Karpas-422 (cell line): ENCODE measurements around the gene FMNL2. TPM values are rescaled to one million over a fixed set of nuclear protein-coding genes. Genes with fewer than 3 reads are reported as not detected.

Source experiments
- DNase-seq: peaks from one replicate; pipeline ENCODE4 v3.0.0-alpha.2; 2015
- H2AFZ ChIP-seq: fragments of 200-600 bp; sonication (generic); 2 replicates; pipeline ENCODE4 v1.6.1; 2014; ENCODE audit warnings: antibody characterized with exemption, low read length, mixed read lengths
- H3K27ac ChIP-seq: fragments of 200-600 bp; sonication (generic); 2 replicates; pipeline ENCODE4 v1.5.1; 2014; ENCODE audit warnings: mild to moderate bottlenecking, low read length, moderate library complexity
- H3K27me3 ChIP-seq: fragments of 200-600 bp; sonication (generic); 2 replicates; pipeline ENCODE4 v1.6.1; 2014; ENCODE audit warnings: low read length, mixed read lengths
- H3K36me3 ChIP-seq: fragments of 200-600 bp; sonication (generic); 2 replicates; pipeline ENCODE4 v1.6.1; 2014; ENCODE audit warnings: low read length, mixed read lengths; ENCODE audit not compliant: insufficient read depth
- H3K4me1 ChIP-seq: fragments of 200-600 bp; sonication (generic); 2 replicates; pipeline ENCODE4 v1.6.1; 2014; ENCODE audit warnings: mild to moderate bottlenecking, low read length, mixed read lengths
- H3K4me2 ChIP-seq: fragments of 200-600 bp; sonication (generic); 2 replicates; pipeline ENCODE4 v1.6.1; 2014; ENCODE audit warnings: low read length, low read depth, mild to moderate bottlenecking; ENCODE audit not compliant: poor library complexity, severe bottlenecking
- H3K4me3 ChIP-seq: fragments of 200-600 bp; sonication (generic); 2 replicates; pipeline ENCODE4 v1.5.1; 2014; ENCODE audit warnings: mild to moderate bottlenecking, antibody characterized with exemption, low read length, mixed read lengths
- H3K79me2 ChIP-seq: fragments of 200-600 bp; sonication (generic); 2 replicates; pipeline ENCODE4 v1.6.1; 2014; ENCODE audit warnings: mild to moderate bottlenecking, low read length, mixed read lengths
- H3K9ac ChIP-seq: fragments of 200-600 bp; sonication (generic); 2 replicates; pipeline ENCODE4 v1.6.0; 2014; ENCODE audit warnings: low read length
- H3K9me2 ChIP-seq: fragments of 200-600 bp; sonication (generic), shearing (Covaris generic); replicated peaks from 2 replicates; pipeline ENCODE4 v1.6.0; 2014; ENCODE audit warnings: mild to moderate bottlenecking, low read length, moderate library complexity; ENCODE audit not compliant: insufficient read depth
- H3K9me3 ChIP-seq: fragments of 300-700, 200-600 bp; sonication (generic); 2 replicates; pipeline ENCODE4 v1.6.1; 2014; ENCODE audit warnings: low read length, mixed read lengths
- H4K20me1 ChIP-seq: fragments of 200-600 bp; sonication (generic); 2 replicates; pipeline ENCODE4 v1.6.1; 2014; ENCODE audit warnings: mild to moderate bottlenecking, antibody characterized with exemption, low read length, low read depth; ENCODE audit not compliant: insufficient read depth
- total RNA-seq: library from RNA; depleted of rRNA; stranded (reverse); fragments of >200 nt; shearing (Covaris generic); gene quantifications from 2 replicates; pipeline ENCODE4 v1.2.3, GENCODE V29; 2014; ENCODE audit warnings: low replicate concordance

FMNL2 gene
- total RNA-seq, 1 experiment from 2014 or later: 3.2 TPM

- Histone ChIP-seq H2AFZ (no peak overlapping the region), H3K9me3 (no peaks in the 10 kb centered on the region), H3K4me1 (no peaks in the 10 kb centered on the region), H3K9ac (no peak overlapping the region), H3K36me3 (no peaks in the 10 kb centered on the region), H3K4me2 (no peak overlapping the region), H3K4me3 (no peak overlapping the region), H3K79me2 (no peaks in the 10 kb centered on the region), H3K9me2 (no peaks in the 10 kb centered on the region), H4K20me1 (no peaks in the 10 kb centered on the region), H3K27ac (no peak overlapping the region), H3K27me3 (no peaks in the 10 kb centered on the region)
- DNase-seq: no peak
Measured at GRCh38 chr2:152581360-152581759, 246.4 kb downstream of the FMNL2 start.

DNA sequence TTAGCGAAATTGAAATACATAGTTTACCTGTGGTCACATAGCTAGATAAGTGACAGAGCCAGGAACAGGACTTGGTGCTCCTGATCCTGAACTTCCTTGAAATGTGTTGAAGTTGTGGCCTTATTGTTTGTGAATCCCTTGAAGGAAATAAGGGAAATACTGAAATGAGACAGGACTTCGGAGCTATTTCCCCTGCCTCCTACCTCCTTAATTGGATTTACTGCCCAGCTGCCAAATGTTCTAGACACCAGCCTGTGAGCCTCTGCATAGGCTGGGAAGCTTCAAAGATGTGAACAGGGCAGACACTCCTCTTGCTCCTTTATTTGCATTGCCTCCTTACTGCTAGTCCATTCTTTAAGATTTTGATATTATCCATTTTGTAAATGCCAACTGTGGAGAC, 247.1 kb downstream of the FMNL2 start:
- Histone ChIP-seq H3K9me2 (no peaks in the 10 kb centered on the region), H3K9me3 (no peaks in the 10 kb centered on the region), H2AFZ (no peak overlapping the region), H3K36me3 (no peaks in the 10 kb centered on the region), H3K4me3 (no peak overlapping the region), H3K4me2 (no peak overlapping the region), H3K9ac (no peak overlapping the region), H3K27ac (no peak overlapping the region), H3K4me1 (no peaks in the 10 kb centered on the region), H3K79me2 (no peaks in the 10 kb centered on the region), H4K20me1 (no peaks in the 10 kb centered on the region), H3K27me3 (no peaks in the 10 kb centered on the region)
- DNase-seq: no peak

- Histone ChIP-seq H3K27ac (no peak overlapping the region), H3K9me3 (no peaks in the 10 kb centered on the region), H3K9me2 (no peaks in the 10 kb centered on the region), H3K9ac (no peak overlapping the region), H3K4me2 (no peak overlapping the region), H3K4me3 (no peak overlapping the region), H2AFZ (no peak overlapping the region), H3K79me2 (no peaks in the 10 kb centered on the region), H3K4me1 (peaks cover 10% of the 10 kb centered on the region), H4K20me1 (no peaks in the 10 kb centered on the region), H3K27me3 (no peaks in the 10 kb centered on the region), H3K36me3 (no peaks in the 10 kb centered on the region)
- no peak for DNase-seq
Measured at GRCh38 chr2:152583512-152584229, 248.7 kb downstream of the FMNL2 start.

DNA sequence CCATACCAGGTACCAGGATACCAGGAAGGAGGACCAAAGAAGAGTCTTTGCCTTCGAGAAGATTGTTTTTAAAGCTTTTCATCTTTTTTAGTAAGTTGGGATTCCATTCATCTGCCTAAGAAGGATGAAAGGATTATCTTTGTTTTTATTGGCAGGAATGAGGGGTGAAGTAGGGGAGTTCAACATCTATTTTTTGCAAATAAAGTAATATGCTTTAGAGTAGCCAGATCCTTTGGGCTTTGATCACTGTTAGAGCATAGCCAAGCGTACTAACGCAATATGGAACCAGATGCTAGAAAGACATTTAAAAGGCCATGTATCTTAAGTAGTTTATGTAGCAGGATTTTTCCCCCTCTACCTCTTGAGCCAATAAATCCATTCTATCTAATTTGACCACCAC, 249.3 kb downstream of the FMNL2 start:
- H3K4me2 ChIP-seq: no peak overlapping the region
- no peaks in the 10 kb centered on the region for H3K36me3 ChIP-seq
- no peaks in the 10 kb centered on the region for H3K9me3 ChIP-seq
- no peak overlapping the region for H3K9ac ChIP-seq
- H3K9me2 ChIP-seq: no peaks in the 10 kb centered on the region
- no peak overlapping the region for H3K27ac ChIP-seq
- no peak overlapping the region for H3K4me3 ChIP-seq
- no peaks in the 10 kb centered on the region for H3K79me2 ChIP-seq
- peaks cover 16% of the 10 kb centered on the region for H3K4me1 ChIP-seq
- H2AFZ ChIP-seq: no peak overlapping the region
- no peak for DNase-seq
- no peaks in the 10 kb centered on the region for H3K27me3 ChIP-seq
- no peaks in the 10 kb centered on the region for H4K20me1 ChIP-seq

DNA sequence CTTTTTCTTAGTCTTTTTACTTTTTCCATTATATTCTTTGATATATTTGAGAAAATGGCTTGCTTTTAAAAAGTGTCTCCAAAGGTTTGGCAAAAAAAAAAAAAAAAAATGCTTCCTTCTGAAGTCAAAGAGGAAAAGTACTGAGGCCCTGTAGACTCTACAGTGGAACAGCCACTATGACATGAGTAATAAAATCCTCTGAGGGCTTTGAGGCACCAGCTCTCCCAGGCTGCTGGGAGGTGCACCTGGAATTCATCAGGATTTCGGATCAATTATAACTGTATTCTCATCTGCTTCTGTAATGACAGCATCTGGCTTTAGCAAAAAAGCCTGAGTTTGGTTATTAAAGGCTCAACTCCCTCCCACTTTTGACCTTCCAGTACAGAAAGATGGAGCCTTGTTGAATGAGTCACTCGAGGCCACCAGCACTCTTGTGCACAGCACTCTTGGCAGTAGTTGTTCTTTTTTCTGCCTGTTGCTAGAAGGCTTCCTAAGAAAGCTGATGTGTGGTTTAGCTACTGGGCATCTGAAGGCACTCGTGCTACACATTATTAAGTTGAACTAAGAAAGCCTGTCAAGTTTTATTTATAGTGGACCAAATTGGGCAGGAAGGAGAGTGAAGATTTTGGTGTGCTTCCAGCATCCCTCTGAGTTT, 251.0 kb downstream of the FMNL2 start:
- Histone ChIP-seq H3K36me3 (no peaks in the 10 kb centered on the region), H3K4me1 (peaks cover 20% of the 10 kb centered on the region), H3K9ac (no peak overlapping the region), H3K9me2 (no peaks in the 10 kb centered on the region), H3K79me2 (no peaks in the 10 kb centered on the region), H4K20me1 (no peaks in the 10 kb centered on the region), H3K4me2 (no peak overlapping the region), H3K4me3 (no peak overlapping the region), H3K27ac (no peak overlapping the region), H2AFZ (no peak overlapping the region), H3K9me3 (no peaks in the 10 kb centered on the region), H3K27me3 (no peaks in the 10 kb centered on the region)
- no peak for DNase-seq

- Histone ChIP-seq H3K27ac (no peak overlapping the region), H3K79me2 (no peaks in the 10 kb centered on the region), H3K9me2 (no peaks in the 10 kb centered on the region), H3K4me1 (peaks cover 20% of the 10 kb centered on the region), H4K20me1 (no peaks in the 10 kb centered on the region), H2AFZ (no peak overlapping the region), H3K36me3 (no peaks in the 10 kb centered on the region), H3K9me3 (no peaks in the 10 kb centered on the region), H3K4me2 (no peak overlapping the region), H3K4me3 (no peak overlapping the region), H3K27me3 (no peaks in the 10 kb centered on the region), H3K9ac (no peak overlapping the region)
- DNase-seq: no peak
Measured at GRCh38 chr2:152587187-152587947, 252.4 kb downstream of the FMNL2 start.

DNA sequence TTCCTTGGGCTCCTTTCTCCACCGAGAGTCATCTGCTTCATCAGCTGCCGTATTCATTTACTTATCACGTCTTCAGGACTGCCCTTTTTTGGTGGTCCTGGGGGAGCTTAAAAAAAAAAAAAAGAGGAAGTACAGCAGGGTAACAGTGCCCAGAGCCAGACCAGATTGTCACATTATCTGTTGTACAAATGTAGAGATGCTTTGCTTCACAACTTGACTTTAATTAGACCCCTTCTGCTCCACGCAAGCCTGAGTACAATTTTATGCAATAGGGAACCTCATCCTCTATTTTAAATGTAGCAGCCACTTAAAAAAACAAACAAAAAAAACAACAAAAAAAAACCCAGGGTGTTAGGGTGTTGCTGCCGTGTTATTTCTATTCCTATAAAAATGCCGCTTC, 254.0 kb downstream of the FMNL2 start:
- Histone ChIP-seq H3K9me3 (no peaks in the 10 kb centered on the region), H3K27me3 (no peaks in the 10 kb centered on the region), H3K36me3 (no peaks in the 10 kb centered on the region), H3K79me2 (no peaks in the 10 kb centered on the region), H3K4me1 (peaks cover 22% of the 10 kb centered on the region), H3K4me3 (peak overlapping the region; percentile 25), H3K4me2 (peak overlapping the region; percentile 66), H4K20me1 (no peaks in the 10 kb centered on the region), H3K9ac (peak overlapping the region; percentile 22), H3K27ac (peak overlapping the region; percentile 74), H3K9me2 (no peaks in the 10 kb centered on the region), H2AFZ (peak overlapping the region; percentile 18)
- DNase-seq: peak; percentile 91

DNA sequence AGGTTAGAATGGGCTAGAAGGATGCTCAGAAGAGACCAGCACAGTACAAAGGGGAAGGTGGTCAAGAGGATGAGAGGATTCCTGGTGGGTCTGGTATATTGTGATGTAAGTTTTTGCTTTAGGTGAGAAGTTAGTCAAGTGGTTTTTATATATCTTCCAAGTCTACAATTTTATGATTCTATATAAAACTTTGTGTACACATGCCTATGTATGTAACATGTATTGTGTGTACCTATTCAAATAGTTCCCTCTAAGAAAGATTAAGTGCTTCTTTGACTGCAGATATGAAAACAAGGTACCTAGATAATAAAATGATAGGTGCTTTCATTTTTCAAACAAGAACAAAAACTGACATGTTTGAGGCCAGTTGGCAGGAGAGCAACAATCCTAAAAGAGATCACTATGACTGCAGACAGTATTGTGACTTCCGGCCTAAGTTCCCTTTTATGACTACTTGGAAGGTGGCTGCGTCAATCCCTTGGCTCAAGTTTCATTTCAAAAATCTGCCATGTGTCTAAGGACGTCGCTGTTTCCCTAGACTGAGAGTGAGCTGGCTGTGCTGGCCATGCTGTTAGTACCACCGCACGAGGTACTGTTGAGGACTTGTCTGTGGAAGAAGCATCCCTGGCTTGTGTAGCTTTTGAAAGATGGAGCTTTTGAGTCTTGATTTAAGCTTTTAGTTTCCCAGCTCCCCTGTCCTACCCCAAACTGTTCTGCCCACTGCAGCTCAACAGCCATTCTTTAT, 259.2 kb downstream of the FMNL2 start:
- no peak overlapping the region for H3K9ac ChIP-seq
- DNase-seq: peak; percentile 60
- H3K9me2 ChIP-seq: no peaks in the 10 kb centered on the region
- peaks cover 15% of the 10 kb centered on the region for H3K4me1 ChIP-seq
- no peak overlapping the region for H3K4me2 ChIP-seq
- H2AFZ ChIP-seq: no peak overlapping the region
- no peaks in the 10 kb centered on the region for H4K20me1 ChIP-seq
- no peaks in the 10 kb centered on the region for H3K79me2 ChIP-seq
- no peaks in the 10 kb centered on the region for H3K9me3 ChIP-seq
- H3K27ac ChIP-seq: no peak overlapping the region
- H3K27me3 ChIP-seq: no peaks in the 10 kb centered on the region
- no peaks in the 10 kb centered on the region for H3K36me3 ChIP-seq
- no peak overlapping the region for H3K4me3 ChIP-seq
